HG03460 (cell line): ENCODE results near the gene FMOD.
A peak's percentile ranks its signal among the peaks of the same experiment; 100 is the strongest.

Experiments used
- ATAC-seq: cut with Tn5 transposase; IDR thresholded peaks from one replicate; pipeline ENCODE4 v1.9.1; 2021; ENCODE audit not compliant: unreplicated experiment

Gene FMOD

DNA sequence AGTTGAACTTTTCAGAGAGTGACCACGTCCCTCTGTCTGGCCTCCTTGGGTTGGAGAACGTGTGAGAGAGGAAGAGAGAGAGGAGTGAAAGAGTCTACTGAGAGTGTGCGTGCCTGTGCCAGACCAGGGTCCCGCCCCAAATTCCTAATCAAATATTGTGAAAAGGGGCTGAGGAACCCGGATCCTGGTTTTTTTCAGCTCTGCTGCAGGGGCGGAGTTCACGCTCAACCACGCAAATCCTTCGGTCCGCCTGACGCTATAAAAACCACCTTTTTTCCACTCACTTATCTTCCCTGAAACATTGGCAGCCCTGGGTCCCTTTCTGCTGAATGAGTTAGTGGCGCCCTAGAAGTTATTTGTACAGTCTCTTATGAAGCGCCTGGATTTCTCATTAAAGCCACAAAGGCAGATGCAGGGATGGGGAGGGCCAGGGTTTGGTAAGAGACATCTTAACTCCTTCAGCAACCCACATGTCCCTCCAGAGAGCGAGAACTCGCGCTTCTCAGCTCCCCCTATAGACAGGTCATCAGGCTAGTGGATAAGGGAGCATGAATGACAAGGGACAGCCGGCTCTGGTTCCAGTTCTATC lies at the start of gene FMOD:
TSS of gene FMOD (minus strand) at position 86 of the 589 bp plus-strand sequence. CDS start 2,852 bp downstream, outside the sequence.
- no peak for ATAC-seq

- ATAC-seq, result no peak
Measured at GRCh38 chr1:203396595-203397194, 45.8 kb upstream of the FMOD start.

DNA sequence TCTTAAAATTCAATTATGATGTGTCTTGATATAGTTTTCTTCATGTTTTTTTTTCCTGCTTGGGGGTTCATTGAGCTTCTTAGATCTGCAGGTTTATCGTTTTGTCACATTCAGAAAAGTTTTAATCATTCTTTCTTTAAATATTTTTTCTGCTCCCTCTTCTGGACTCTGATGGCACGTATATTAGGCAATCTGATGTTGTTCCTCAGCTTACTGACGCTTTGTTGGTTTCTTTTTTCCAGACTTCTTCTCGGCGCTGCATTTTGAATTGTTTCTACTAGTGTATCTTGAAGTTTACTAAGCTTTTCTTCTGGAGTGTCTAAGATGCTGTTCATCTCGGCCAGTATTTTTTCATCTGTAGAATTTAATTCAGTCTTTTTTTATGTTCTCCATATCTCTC lies 44.8 kb upstream of the FMOD start:
- ATAC-seq, result no peak

GRCh38 chr1:203390298-203390697 lies 39.4 kb upstream of the FMOD start:
- no peak for ATAC-seq

DNA sequence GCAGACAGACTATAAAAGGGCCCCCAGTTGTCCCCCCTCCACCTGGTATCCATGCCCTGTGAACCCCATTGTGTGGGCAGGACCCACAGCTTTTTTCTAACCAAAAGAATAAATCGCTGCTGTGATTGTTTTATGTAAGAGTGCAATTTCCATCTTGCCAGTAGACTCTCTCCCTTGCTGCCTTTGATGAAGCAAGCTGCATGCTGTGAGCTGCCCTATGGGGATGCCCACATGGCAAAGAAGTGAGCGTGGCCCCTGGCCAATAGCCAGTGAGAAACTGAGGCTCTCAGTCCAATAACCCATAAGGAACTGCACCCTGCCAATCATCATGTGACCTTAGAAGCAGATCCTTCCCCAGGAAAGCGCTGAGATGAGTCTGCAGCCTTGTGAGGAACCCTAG lies 37.8 kb upstream of the FMOD start:
- no peak for ATAC-seq

DNA sequence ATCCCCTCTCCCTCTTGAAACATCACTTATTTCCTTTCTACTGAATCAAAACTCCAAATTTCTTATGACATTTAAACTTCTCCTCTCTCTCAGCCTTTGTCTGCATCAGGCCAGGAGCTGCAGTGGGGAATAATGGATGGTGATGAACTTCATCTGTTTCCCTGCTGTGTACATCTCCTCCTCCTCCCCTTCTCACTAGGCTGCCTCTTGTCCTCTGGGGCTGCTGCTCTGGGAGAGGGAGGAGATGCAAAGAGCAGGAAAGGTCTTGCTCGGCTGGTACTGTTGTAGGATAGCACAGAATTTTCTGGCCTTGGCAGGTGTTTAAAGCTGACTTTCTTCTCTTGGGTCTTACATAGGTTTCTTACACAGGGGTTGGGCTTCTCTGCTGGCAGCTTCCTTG lies 31.1 kb upstream of the FMOD start:
- ATAC-seq, result no peak

- ATAC-seq, result peak; percentile 69
Measured at GRCh38 chr1:203381151-203381751, 30.3 kb upstream of the FMOD start.

GRCh38 chr1:203380420-203381150 lies 29.7 kb upstream of the FMOD start:
- ATAC-seq, result peak; percentile 64

GRCh38 chr1:203379825-203380224 lies 28.9 kb upstream of the FMOD start:
- ATAC-seq, result no peak

DNA sequence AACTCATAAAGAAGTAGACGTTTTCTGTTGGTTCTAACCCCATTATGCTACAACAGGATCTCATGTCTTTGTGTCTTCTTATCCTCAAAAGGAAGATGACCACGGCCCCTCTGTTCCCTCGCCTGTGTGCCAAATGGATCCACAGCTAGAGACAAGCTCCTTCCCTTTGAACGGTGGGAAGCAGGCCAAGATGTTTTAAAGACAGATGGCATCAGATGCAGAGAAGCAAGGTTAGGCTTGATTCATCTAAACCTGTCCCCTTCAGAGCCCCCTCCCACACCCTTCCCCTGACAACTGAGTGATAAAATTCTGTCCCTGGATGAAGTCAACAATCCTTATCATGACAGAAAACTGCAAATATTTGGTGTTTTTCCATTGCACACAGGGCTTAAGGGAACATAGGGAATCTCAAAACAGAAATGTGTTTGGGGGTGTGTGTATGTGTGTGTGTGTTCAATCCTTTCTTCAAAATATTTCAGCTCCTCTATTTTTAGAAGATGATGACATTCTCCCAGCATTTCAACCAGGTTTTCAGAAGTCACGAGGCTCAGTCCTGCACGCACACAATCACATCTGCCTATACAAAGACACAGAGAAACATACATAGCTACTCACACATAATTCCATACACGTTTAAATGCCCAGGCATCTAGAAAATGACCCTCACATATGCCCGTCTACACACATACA lies 27.8 kb upstream of the FMOD start:
- ATAC-seq, result no peak

- no peak for ATAC-seq
Measured at GRCh38 chr1:203373991-203374390, 23.1 kb upstream of the FMOD start.

- no peak for ATAC-seq
Measured at GRCh38 chr1:203373002-203373401, 22.1 kb upstream of the FMOD start.

GRCh38 chr1:203371288-203371687 lies 20.4 kb upstream of the FMOD start:
- no peak for ATAC-seq

DNA sequence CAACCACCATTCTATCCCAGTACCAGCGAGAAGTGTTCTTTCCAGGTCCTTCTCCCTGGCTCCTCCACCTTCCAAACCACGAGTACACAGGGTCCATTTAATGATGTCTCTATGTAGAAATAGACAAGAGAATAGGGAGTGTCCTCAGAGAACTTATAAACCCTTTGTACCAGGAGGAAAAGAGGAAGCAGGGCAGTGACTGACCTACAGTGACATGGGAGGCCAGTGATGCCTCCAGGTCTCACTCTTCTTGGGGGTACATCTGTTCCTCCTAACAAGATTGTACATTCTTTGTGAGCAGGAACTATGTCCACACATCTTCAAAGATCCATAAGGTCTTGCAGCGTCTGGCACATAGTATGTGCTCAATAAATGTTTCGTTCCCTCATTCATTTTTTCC lies 18.7 kb upstream of the FMOD start:
- no peak for ATAC-seq

- no peak for ATAC-seq
Measured at GRCh38 chr1:203368624-203369451, 17.9 kb upstream of the FMOD start.

DNA sequence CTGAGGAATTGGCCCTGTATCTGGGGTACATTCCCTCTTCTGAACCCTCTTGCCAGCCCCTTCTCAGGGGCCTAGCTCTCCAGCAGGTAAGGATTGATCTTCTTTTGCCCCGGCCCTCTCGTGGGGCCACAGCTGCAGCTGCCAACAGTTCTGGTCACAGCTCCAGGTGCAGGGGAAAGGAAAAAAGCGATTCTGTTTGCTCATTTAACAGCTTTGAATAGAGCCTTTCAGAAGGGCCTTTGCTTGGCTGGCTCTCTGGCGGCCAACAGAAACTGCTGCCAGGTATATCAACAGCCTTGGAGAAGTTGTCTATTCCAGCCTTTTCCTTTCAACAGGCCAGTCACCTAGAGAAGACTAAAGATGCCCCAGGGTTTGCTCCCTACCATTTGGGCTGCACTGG lies 16.1 kb upstream of the FMOD start:
- no peak for ATAC-seq

- ATAC-seq, result no peak
Measured at GRCh38 chr1:203366476-203366875, 15.6 kb upstream of the FMOD start.

DNA sequence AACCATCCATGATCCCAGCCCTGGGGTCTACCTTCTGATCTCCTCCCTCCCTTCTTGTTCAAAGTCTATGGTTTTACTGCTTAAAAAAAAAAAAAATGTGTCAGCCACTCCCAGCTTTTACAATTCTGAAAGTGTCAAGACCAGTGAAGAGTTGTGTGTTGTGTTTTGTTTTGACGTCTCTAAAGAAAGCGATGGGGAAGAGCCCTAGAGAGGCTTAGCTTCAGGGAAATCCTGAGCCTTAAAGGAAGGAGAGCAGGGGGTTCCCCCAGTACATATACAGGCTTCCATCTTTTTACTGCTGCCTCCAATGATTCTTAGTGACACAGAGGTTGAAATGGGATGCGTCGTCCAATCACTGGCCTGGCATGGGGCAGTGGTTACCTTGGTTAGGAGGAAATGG lies 13.9 kb upstream of the FMOD start:
- ATAC-seq, result no peak

DNA sequence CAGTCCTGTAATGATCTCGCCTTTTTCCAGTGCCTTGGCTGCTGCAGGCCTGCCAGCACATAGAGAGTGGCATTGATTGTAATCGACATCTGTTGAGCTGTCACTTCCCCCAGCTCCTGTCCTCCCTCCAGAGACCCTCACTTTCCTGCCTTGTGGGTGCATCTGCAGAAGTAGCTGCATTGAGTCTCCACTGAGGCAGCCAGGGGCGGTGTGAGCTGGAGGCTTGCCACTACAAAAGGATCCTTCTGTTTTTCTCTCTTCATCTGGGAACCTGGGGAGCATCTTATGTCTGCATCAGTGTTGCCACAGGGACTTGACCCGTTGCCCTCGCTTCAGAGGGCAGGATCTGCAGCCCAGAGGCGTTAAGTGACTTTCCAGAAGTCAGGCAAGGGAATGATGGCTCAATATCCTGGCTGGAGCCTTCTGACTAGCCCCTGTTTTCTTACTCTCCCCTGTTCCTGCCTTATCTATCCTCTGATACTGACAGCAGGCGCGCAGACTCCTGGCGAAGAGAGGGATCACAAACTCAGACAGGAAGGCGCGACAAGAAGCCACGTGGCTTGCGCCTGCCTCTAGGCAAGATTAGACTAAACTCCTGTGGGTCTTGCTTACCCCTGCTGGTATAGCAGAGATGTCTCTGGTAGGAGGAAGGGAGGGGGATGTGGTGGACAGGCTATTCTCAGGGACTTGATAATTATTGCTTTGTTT lies 13.3 kb upstream of the FMOD start:
- no peak for ATAC-seq

GRCh38 chr1:203362720-203363025 lies 11.8 kb upstream of the FMOD start:
- ATAC-seq, result no peak
